HepG2 (cell line): ENCODE data around the gene SH3YL1. TPM values are rescaled to one million over a fixed set of nuclear protein-coding genes. Genes with fewer than 3 reads are reported as not detected.

ENCODE experiments used
- ATF7-NPFF ChIP-seq: sonication (generic); formaldehyde crosslinking; IDR thresholded peaks from 2 replicates; pipeline ENCODE4 v1.8.1; 2023; ENCODE audit warnings: mild to moderate bottlenecking, low read depth, missing genetic modification reagents, moderate library complexity
- CAMTA2 ChIP-seq: sonication (generic); formaldehyde crosslinking; IDR thresholded peaks from 2 replicates; pipeline ENCODE4 v1.4.0; 2020; ENCODE audit warnings: mild to moderate bottlenecking, missing genetic modification reagents, borderline replicate concordance
- CHD2 ChIP-seq: IDR thresholded peaks from 2 replicates; pipeline ENCODE4 v1.6.1; 2011; ENCODE audit warnings: low read depth, low read length, improper control_type of control experiment
- DZIP1 ChIP-seq: sonication (generic); formaldehyde crosslinking; IDR thresholded peaks from 2 replicates; pipeline ENCODE4 v1.5.0; 2020; ENCODE audit warnings: mild to moderate bottlenecking, missing genetic modification reagents
- ESRRA ChIP-seq: sonication (generic); formaldehyde crosslinking; IDR thresholded peaks from 2 replicates; pipeline ENCODE4 v1.5.1; 2020; ENCODE audit warnings: mild to moderate bottlenecking, low read depth, missing genetic modification reagents
- FOXK1 ChIP-seq: sonication (generic); formaldehyde crosslinking; IDR thresholded peaks from 2 replicates; pipeline ENCODE4 v1.4.0; 2020; ENCODE audit warnings: low read depth, missing genetic modification reagents, borderline replicate concordance
- ISL2 ChIP-seq: sonication (generic); formaldehyde crosslinking; IDR thresholded peaks from 2 replicates; pipeline ENCODE4 v1.5.0; 2020; ENCODE audit warnings: missing genetic modification reagents
- JUN ChIP-seq: sonication (generic); formaldehyde crosslinking; IDR thresholded peaks from 2 replicates; pipeline ENCODE4 v1.4.0; 2020; ENCODE audit warnings: mild to moderate bottlenecking, missing genetic modification reagents
- KLF16 ChIP-seq, 2 experiments: sonication (generic) in 1 of 2; formaldehyde crosslinking in 1 of 2; IDR thresholded peaks; 2 replicates each; pipeline versions ENCODE4 v1.6.1 to v1.8.0; 2016 to 2023; ENCODE audit warnings: missing genetic modification reagents in 2 of 2, missing compliant biosample characterization in 1 of 2
- PRMT3 ChIP-seq: sonication (generic); formaldehyde crosslinking; IDR thresholded peaks from 2 replicates; pipeline ENCODE4 v1.8.1; 2022; ENCODE audit warnings: low read depth, mild to moderate bottlenecking, moderate library complexity, missing genetic modification reagents, borderline replicate concordance
- ZFP62 ChIP-seq: sonication (generic); formaldehyde crosslinking; IDR thresholded peaks from 2 replicates; pipeline ENCODE4 v1.4.0; 2020; ENCODE audit warnings: missing genetic modification reagents
- ZNF503 ChIP-seq: sonication (generic); formaldehyde crosslinking; IDR thresholded peaks from 2 replicates; pipeline ENCODE4 v1.4.0; 2020; ENCODE audit warnings: missing genetic modification reagents
- ZNF660 ChIP-seq: sonication (generic); formaldehyde crosslinking; IDR thresholded peaks from 2 replicates; pipeline ENCODE4 v1.5.1; 2020; ENCODE audit warnings: mild to moderate bottlenecking, low read depth, missing genetic modification reagents, borderline replicate concordance
- polyA plus RNA-seq, 8 experiments: library from polyadenylated mRNA; depleted of rRNA in 3 of 8; stranded (reverse) in 7 of 8; unstranded in 1 of 8; fragments of >200 nt; fragmentation: Illumina TruSeq in 4 of 8; extraction: Trizol in 4 of 8; gene quantifications; 2 replicates each; pipeline versions ENCODE4 v1.2.1 to v1.2.3, GENCODE V29; 2011 to 2016; ENCODE audit warnings: low read depth in 4 of 8, missing spikeins in 1 of 8, mixed read lengths in 1 of 8; ENCODE audit not compliant: insufficient read depth in 1 of 8
- total RNA-seq, 5 experiments: library from RNA; depleted of rRNA; stranded (reverse); fragments of >200 nt; fragmentation: Illumina TruSeq; extraction: Trizol; gene quantifications; 2 replicates each; pipeline ENCODE4 v1.2.3, GENCODE V29; 2016; ENCODE audit warnings: low read depth in 1 of 5
- TF ChIP-seq, protein P1 (sequence below): IDR thresholded peaks from 2 replicates; pipeline ENCODE4 v1.6.1; 2016; ENCODE audit warnings: control low read depth
- TF ChIP-seq, protein P2 (sequence below): sonication (generic); formaldehyde crosslinking; IDR thresholded peaks from 2 replicates; pipeline ENCODE4 v1.5.0; 2020; ENCODE audit warnings: missing genetic modification reagents, mild to moderate bottlenecking, borderline replicate concordance
- TF ChIP-seq, protein P3 (sequence below): sonication (generic); formaldehyde crosslinking; IDR thresholded peaks from 2 replicates; pipeline ENCODE4 v1.8.0; 2022; ENCODE audit warnings: missing genetic modification reagents, mild to moderate bottlenecking, inconsistent platforms, borderline replicate concordance
- TF ChIP-seq, protein P4 (sequence below): sonication (generic); formaldehyde crosslinking; IDR thresholded peaks from 2 replicates; pipeline ENCODE4 v1.4.0; 2020; ENCODE audit warnings: missing genetic modification reagents, low read depth, mild to moderate bottlenecking, borderline replicate concordance
- TF ChIP-seq, protein P5 (sequence below), 2 experiments: fragments of 450-650 bp in 1 of 2; sonication (generic) in 1 of 2; formaldehyde crosslinking; IDR thresholded peaks; 2 replicates each; pipeline versions ENCODE4 v1.5.0 to v1.8.0; 2020 to 2022; ENCODE audit warnings: mild to moderate bottlenecking in 1 of 2, missing genetic modification reagents in 1 of 2

The SH3YL1 gene
- total and polyA plus RNA-seq, 2 of the 13 experiments (the other 11 are each of a cell fraction or from before 2014, with no cell fraction given): 13.0 to 48.2 TPM

DNA sequence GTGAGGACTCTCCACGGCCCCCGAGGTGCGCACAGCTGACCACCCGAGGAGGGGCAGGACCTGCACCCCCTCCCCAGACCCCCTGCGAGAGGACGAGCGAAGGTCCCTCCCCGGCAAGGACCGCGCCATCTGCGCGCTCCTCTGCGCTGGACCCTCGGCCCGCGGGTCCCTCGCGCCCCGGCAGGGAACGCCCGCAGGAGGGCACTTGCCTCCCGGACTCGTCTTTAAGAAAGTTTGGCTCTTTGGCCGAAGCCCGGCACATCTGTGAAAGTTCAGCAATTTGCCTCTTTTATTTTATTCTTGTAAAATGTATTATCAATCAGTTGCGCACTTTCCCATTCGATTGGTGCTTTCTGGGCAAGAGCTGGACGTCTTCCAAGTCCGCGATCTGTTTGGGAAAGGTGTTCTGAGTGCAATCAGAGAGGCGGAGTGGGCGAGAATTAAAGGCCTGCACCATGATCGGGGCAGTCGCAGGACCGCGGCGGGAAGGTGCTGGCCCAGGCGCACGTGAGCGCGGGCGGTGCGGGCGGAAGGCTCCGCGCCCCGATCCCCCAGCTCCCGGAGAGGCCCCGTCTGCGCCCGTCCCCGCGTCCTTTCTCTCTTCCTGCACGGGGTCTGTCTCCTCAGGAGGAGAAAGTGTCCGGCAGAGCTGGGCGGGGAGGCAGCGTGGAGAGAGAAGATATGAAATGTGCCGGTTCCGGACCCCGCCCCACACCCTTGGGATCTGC, 25.7 kb upstream of the SH3YL1 start (continued):
- TF ChIP-seq FOXK1 (CRISPR knock-in tag) (no peak), JUN (CRISPR knock-in tag) (no peak), CAMTA2 (CRISPR knock-in tag) (no peak), PRMT3 (CRISPR knock-in tag) (no peak), ZFP62 (no peak), ZNF503 (no peak; the same call in 1 of the 2 replicates), CHD2 (no peak), KLF16 (CRISPR knock-in tag; IDR thresholded peaks at IDR 0.05) (peak in 1 of 2 experiments; percentile 55; a peak in 1 of 4 replicates), ZNF660 (CRISPR knock-in tag) (no peak), ATF7-NPFF (CRISPR knock-in tag) (no peak), ESRRA (CRISPR knock-in tag) (0 out of 2 replicates have a peak, but pooled peaks have one; percentile 14), ISL2 (no peak), DZIP1 (CRISPR knock-in tag) (peak; percentile 75; the same call in 1 of the 2 replicates)
- TF ChIP-seq, protein P1, sequence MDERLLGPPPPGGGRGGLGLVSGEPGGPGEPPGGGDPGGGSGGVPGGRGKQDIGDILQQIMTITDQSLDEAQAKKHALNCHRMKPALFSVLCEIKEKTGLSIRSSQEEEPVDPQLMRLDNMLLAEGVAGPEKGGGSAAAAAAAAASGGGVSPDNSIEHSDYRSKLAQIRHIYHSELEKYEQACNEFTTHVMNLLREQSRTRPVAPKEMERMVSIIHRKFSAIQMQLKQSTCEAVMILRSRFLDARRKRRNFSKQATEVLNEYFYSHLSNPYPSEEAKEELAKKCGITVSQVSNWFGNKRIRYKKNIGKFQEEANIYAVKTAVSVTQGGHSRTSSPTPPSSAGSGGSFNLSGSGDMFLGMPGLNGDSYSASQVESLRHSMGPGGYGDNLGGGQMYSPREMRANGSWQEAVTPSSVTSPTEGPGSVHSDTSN (CRISPR knock-in tag): no peak
- TF ChIP-seq, protein P2, sequence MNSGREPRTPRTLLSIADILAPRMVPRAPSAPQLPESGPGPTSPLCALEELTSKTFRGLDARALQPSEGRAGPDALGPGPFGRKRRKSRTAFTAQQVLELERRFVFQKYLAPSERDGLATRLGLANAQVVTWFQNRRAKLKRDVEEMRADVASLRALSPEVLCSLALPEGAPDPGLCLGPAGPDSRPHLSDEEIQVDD (CRISPR knock-in tag): peak; percentile 26; the same call in 1 of the 2 replicates
- TF ChIP-seq, protein P3, sequence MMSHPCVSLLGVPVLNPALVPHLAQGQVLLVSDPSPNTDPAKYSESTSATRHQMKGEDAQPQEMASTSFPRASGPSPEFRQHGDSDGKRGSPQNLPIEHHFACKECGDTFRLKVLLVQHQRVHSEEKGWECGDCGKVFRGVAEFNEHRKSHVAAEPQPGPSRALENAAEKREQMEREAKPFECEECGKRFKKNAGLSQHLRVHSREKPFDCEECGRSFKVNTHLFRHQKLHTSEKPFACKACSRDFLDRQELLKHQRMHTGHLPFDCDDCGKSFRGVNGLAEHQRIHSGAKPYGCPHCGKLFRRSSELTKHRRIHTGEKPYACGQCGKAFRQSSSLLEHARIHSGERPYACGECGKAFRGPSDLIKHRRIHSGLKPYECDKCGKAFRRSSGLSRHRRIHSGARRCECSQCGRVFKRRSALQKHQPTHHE (CRISPR knock-in tag): no peak
- TF ChIP-seq, protein P4, sequence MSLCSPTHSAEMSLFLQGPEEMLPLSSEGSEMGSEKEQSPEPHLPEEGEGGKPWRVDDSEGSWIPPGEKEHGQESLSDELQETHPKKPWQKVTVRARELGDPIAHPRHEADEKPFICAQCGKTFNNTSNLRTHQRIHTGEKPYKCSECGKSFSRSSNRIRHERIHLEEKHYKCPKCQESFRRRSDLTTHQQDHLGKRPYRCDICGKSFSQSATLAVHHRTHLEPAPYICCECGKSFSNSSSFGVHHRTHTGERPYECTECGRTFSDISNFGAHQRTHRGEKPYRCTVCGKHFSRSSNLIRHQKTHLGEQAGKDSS (CRISPR knock-in tag): no peak
- TF ChIP-seq, protein P5, sequence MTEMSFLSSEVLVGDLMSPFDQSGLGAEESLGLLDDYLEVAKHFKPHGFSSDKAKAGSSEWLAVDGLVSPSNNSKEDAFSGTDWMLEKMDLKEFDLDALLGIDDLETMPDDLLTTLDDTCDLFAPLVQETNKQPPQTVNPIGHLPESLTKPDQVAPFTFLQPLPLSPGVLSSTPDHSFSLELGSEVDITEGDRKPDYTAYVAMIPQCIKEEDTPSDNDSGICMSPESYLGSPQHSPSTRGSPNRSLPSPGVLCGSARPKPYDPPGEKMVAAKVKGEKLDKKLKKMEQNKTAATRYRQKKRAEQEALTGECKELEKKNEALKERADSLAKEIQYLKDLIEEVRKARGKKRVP (CRISPR knock-in tag; IDR thresholded peaks at IDR 0.05): no peak
